Coronary artery (tissue), 2 donors: Measurements from ENCODE around the gene DNAH9.
A peak's percentile ranks its signal among the peaks of the same experiment; 100 is the strongest.
"Not testable (repeated sequence)": the region's sequence is repeated elsewhere in the genome, so short reads cannot be mapped to it uniquely, and the experiment has no call there.

Source experiments
- DNase-seq: peaks from one replicate; pipeline ENCODE4 v3.0.0-alpha.2; 2017; ENCODE audit warnings: low spot score
- H3K27ac ChIP-seq, 2 donors: fragments of 200-600 bp; sonication (generic); one replicate each; pipeline ENCODE4 v1.5.1; 2016 to 2019
- H3K4me3 ChIP-seq: fragments of 200-600 bp; sonication (generic); 2 replicates; pipeline ENCODE4 v1.5.1; 2016; ENCODE audit warnings: mild to moderate bottlenecking, moderate library complexity
- CTCF ChIP-seq: fragments of 200-600 bp; sonication (generic); IDR thresholded peaks from one replicate; pipeline ENCODE4 v1.5.1; 2019; ENCODE audit warnings: antibody characterized with exemption

DNAH9 gene

GRCh38 chr17:11944587-11944986 is 346.3 kb downstream of the DNAH9 start:
- Histone ChIP-seq H3K4me3 (no peak overlapping the region), H3K27ac (no peak overlapping the region)
- TF ChIP-seq CTCF, result no peak
- DNase-seq, result no peak

- DNase-seq, result no peak
- no peak overlapping the region for H3K27ac ChIP-seq
- no peak for TF ChIP-seq CTCF
- H3K4me3 ChIP-seq, result peak overlapping the region; percentile 13
Observed at GRCh38 chr17:11948789-11949188, 350.5 kb downstream of the DNAH9 start.

- H3K4me3 ChIP-seq, DNase-seq, H3K27ac ChIP-seq: not testable (repeated sequence)
Observed at GRCh38 chr17:11949571-11949970, 351.3 kb downstream of the DNAH9 start.

GRCh38 chr17:11950771-11951519 is 352.7 kb downstream of the DNAH9 start:
- Histone ChIP-seq H3K4me3 (no peak overlapping the region), H3K27ac (no peak overlapping the region)
- DNase-seq, result no peak
- TF ChIP-seq CTCF, result no peak

- H3K27ac ChIP-seq, result no peak overlapping the region
- no peak for DNase-seq
- no peak overlapping the region for H3K4me3 ChIP-seq
- no peak for TF ChIP-seq CTCF
Observed at GRCh38 chr17:11952610-11953009, 354.3 kb downstream of the DNAH9 start.

GRCh38 chr17:11953924-11954323 is 355.7 kb downstream of the DNAH9 start:
- no peak for DNase-seq
- Histone ChIP-seq H3K27ac (no peak overlapping the region), H3K4me3 (no peak overlapping the region)
- no peak for TF ChIP-seq CTCF

GRCh38 chr17:11954936-11955335 is 356.7 kb downstream of the DNAH9 start:
- no peak for TF ChIP-seq CTCF
- no peak for DNase-seq
- H3K27ac ChIP-seq, result no peak overlapping the region
- H3K4me3 ChIP-seq, result no peak overlapping the region
